SK-N-MC (cell line): Measurements from ENCODE around the gene SLC16A5.

Experiments
- EZH2 ChIP-seq: fragments of 200-600 bp; sonication (generic); IDR thresholded peaks from one replicate; pipeline ENCODE4 v1.6.1; 2017; ENCODE audit warnings: antibody characterized with exemption
- FOXP2 ChIP-seq: optimal IDR thresholded peaks from 2 replicates; pipeline ENCODE3; 2011; ENCODE audit warnings: mild to moderate bottlenecking, moderate library complexity; ENCODE audit not compliant: insufficient read depth; ENCODE audit errors: extremely low read length, control extremely low read depth
- POLR2AphosphoS5 ChIP-seq: IDR thresholded peaks from 2 replicates; pipeline ENCODE4 v1.6.1; 2012; ENCODE audit warnings: mild to moderate bottlenecking, low read depth, low read length, borderline replicate concordance

GRCh38 chr17:75048249-75048878, 39.4 kb upstream of the SLC16A5 start:
- TF ChIP-seq POLR2AphosphoS5 = no peak
- no peak for TF ChIP-seq EZH2
- TF ChIP-seq FOXP2 = no peak
